ENCODE results near the gene HSD3B1.
"Not testable (repeated sequence)": the region's sequence is repeated elsewhere in the genome, so short reads cannot be mapped to it uniquely, and the experiment has no call there.

HSD3B1 gene

GRCh38 chr1:119553302-119554071 lies 46.5 kb downstream of the HSD3B1 start:
- DNase-seq (ENCODE audit: low spot score) = not testable (repeated sequence)

GRCh38 chr1:119554183-119554582 lies 47.2 kb downstream of the HSD3B1 start:
- no peak for DNase-seq (ENCODE audit: low spot score)

GRCh38 chr1:119556423-119556822 lies 49.4 kb downstream of the HSD3B1 start:
- DNase-seq (ENCODE audit: low spot score) = no peak

GRCh38 chr1:119560402-119560801 lies 53.4 kb downstream of the HSD3B1 start:
- not testable (repeated sequence) for DNase-seq (ENCODE audit: low spot score)

- no peak for DNase-seq (ENCODE audit: low spot score)
Measured at GRCh38 chr1:119564548-119564947, 57.5 kb downstream of the HSD3B1 start.
